Astrocyte (in vitro differentiated cells and primary cell): ENCODE results near the gene TRPV6. TPM values are rescaled to one million over a fixed set of nuclear protein-coding genes. Genes with fewer than 3 reads are reported as not detected.

Source experiments
- DNase-seq: peaks from one replicate; pipeline ENCODE4 v3.0.0-alpha.2; 2010; ENCODE audit warnings: low read depth
- FAIRE-seq: peaks from 2 replicates; lab custom pipeline; 2011; peaks lifted over from hg19 to GRCh38; lab: Jason Lieb, UNC
- H2AFZ ChIP-seq: 2 replicates; pipeline ENCODE4 v1.6.0; 2012; ENCODE audit warnings: low read depth, low read length, inconsistent platforms
- H3K27ac ChIP-seq: 2 replicates; pipeline ENCODE4 v1.5.1; 2011; ENCODE audit warnings: low read depth, low read length, inconsistent platforms
- H3K27me3 ChIP-seq: 2 replicates; pipeline ENCODE4 v1.6.0; 2011; ENCODE audit warnings: low read length, inconsistent platforms; ENCODE audit not compliant: insufficient read depth
- H3K36me3 ChIP-seq: 2 replicates; pipeline ENCODE4 v1.5.1; 2011; ENCODE audit warnings: low read length, inconsistent platforms; ENCODE audit not compliant: insufficient read depth
- H3K4me1 ChIP-seq: 2 replicates; pipeline ENCODE4 v1.5.1; 2011; ENCODE audit warnings: low read length, inconsistent platforms; ENCODE audit not compliant: insufficient read depth
- H3K4me2 ChIP-seq: 2 replicates; pipeline ENCODE4 v1.6.0; 2012; ENCODE audit warnings: low read length, inconsistent platforms
- H3K4me3 ChIP-seq: 2 replicates; pipeline ENCODE4 v1.5.1; 2011; ENCODE audit warnings: low read depth, mild to moderate bottlenecking, low read length, inconsistent platforms; ENCODE audit not compliant: insufficient read depth
- H3K79me2 ChIP-seq: 2 replicates; pipeline ENCODE4 v1.6.0; 2012; ENCODE audit warnings: mild to moderate bottlenecking, low read length, inconsistent platforms; ENCODE audit not compliant: insufficient read depth
- H3K9ac ChIP-seq: 2 replicates; pipeline ENCODE4 v1.6.0; 2012; ENCODE audit warnings: mild to moderate bottlenecking, low read length, inconsistent platforms
- H3K9me3 ChIP-seq: 2 replicates; pipeline ENCODE4 v1.5.1; 2012; ENCODE audit warnings: low read depth, mild to moderate bottlenecking, low read length, inconsistent platforms; ENCODE audit not compliant: insufficient read depth
- H4K20me1 ChIP-seq: 2 replicates; pipeline ENCODE4 v1.6.0; 2012; ENCODE audit warnings: low read length, inconsistent platforms; ENCODE audit not compliant: insufficient read depth
- H3K27ac Mint-ChIP-seq: one replicate; pipeline ENCODE4 v1.8.0; 2021; ENCODE audit warnings: mild to moderate bottlenecking, mixed read lengths; ENCODE audit not compliant: unreplicated experiment
- H3K27me3 Mint-ChIP-seq: one replicate; pipeline ENCODE4 v1.8.0; 2021; ENCODE audit warnings: low read depth, mixed read lengths; ENCODE audit not compliant: unreplicated experiment
- H3K36me3 Mint-ChIP-seq: one replicate; pipeline ENCODE4 v1.8.0; 2021; ENCODE audit warnings: low read depth, mixed read lengths; ENCODE audit not compliant: unreplicated experiment
- H3K4me1 Mint-ChIP-seq: one replicate; pipeline ENCODE4 v1.8.0; 2021; ENCODE audit warnings: low read depth, mixed read lengths; ENCODE audit not compliant: unreplicated experiment
- H3K4me3 Mint-ChIP-seq: one replicate; pipeline ENCODE4 v1.8.0; 2021; ENCODE audit warnings: mild to moderate bottlenecking, moderate library complexity, mixed read lengths; ENCODE audit not compliant: unreplicated experiment
- H3K9me3 Mint-ChIP-seq: one replicate; pipeline ENCODE4 v1.8.0; 2021; ENCODE audit warnings: mild to moderate bottlenecking, mixed read lengths; ENCODE audit not compliant: unreplicated experiment
- CTCF ChIP-seq: IDR thresholded peaks from 2 replicates; pipeline ENCODE4 v1.5.1; 2011; ENCODE audit warnings: low read depth, mild to moderate bottlenecking, inconsistent platforms, low read length, moderate library complexity; ENCODE audit not compliant: insufficient read depth
- EZH2 ChIP-seq: IDR thresholded peaks from 2 replicates; pipeline ENCODE4 v1.6.1; 2012; ENCODE audit warnings: mild to moderate bottlenecking, low read length, inconsistent platforms; ENCODE audit not compliant: insufficient read depth
- total RNA-seq: library from RNA; stranded (reverse); gene quantifications from 2 replicates; pipeline ENCODE4 v1.2.1, GENCODE V29; 2021

Gene TRPV6
- total RNA-seq, 1 donor from 2014 or later: 0.14 TPM

- H3K4me1 ChIP-seq: no peaks in the 10 kb centered on the region
- DNase-seq: no peak
- H3K27me3 Mint-ChIP-seq: peaks cover 30% of the 10 kb centered on the region
- H3K4me1 Mint-ChIP-seq: no peaks in the 10 kb centered on the region
- no peak overlapping the region for H2AFZ ChIP-seq
- H3K27me3 ChIP-seq: peaks cover 11% of the 10 kb centered on the region
- H3K4me3 ChIP-seq: no peak overlapping the region
- no peak overlapping the region for H3K4me3 Mint-ChIP-seq
- H3K4me2 ChIP-seq: no peak overlapping the region
- H3K27ac ChIP-seq: no peak overlapping the region
- H3K79me2 ChIP-seq: no peaks in the 10 kb centered on the region
- no peak for FAIRE-seq
- H3K36me3 Mint-ChIP-seq: no peaks in the 10 kb centered on the region
- no peaks in the 10 kb centered on the region for H3K9me3 Mint-ChIP-seq
- H3K36me3 ChIP-seq: no peaks in the 10 kb centered on the region
- no peaks in the 10 kb centered on the region for H4K20me1 ChIP-seq
- H3K9ac ChIP-seq: no peak overlapping the region
- TF ChIP-seq EZH2 (no peak), CTCF (no peak)
- no peaks in the 10 kb centered on the region for H3K9me3 ChIP-seq
- H3K27ac Mint-ChIP-seq: no peak overlapping the region
These were observed 1.8 kb downstream of the TRPV6 start for GRCh38 chr7:142883571-142884285.

- no peak overlapping the region for H3K9ac ChIP-seq
- no peaks in the 10 kb centered on the region for H3K36me3 ChIP-seq
- no peaks in the 10 kb centered on the region for H3K4me1 ChIP-seq
- H2AFZ ChIP-seq: no peak overlapping the region
- H3K79me2 ChIP-seq: no peaks in the 10 kb centered on the region
- H4K20me1 ChIP-seq: no peaks in the 10 kb centered on the region
- FAIRE-seq (no peak), DNase-seq (no peak)
- no peak overlapping the region for H3K27ac ChIP-seq
- TF ChIP-seq CTCF (no peak), EZH2 (no peak)
- peaks cover 3% of the 10 kb centered on the region for H3K36me3 Mint-ChIP-seq
- no peaks in the 10 kb centered on the region for H3K9me3 ChIP-seq
- H3K4me2 ChIP-seq: no peak overlapping the region
- no peak overlapping the region for H3K4me3 Mint-ChIP-seq
- H3K4me1 Mint-ChIP-seq: no peaks in the 10 kb centered on the region
- H3K9me3 Mint-ChIP-seq: no peaks in the 10 kb centered on the region
- H3K4me3 ChIP-seq: no peak overlapping the region
- H3K27ac Mint-ChIP-seq: no peak overlapping the region
- peaks cover 11% of the 10 kb centered on the region for H3K27me3 ChIP-seq
- H3K27me3 Mint-ChIP-seq: peaks cover 36% of the 10 kb centered on the region
These were observed 2.4 kb downstream of the TRPV6 start for GRCh38 chr7:142883145-142883544.

- TF ChIP-seq CTCF (no peak), EZH2 (no peak)
- Histone ChIP-seq H2AFZ (no peak overlapping the region), H3K9ac (no peak overlapping the region), H4K20me1 (no peaks in the 10 kb centered on the region), H3K36me3 (no peaks in the 10 kb centered on the region), H3K79me2 (no peaks in the 10 kb centered on the region), H3K4me2 (no peak overlapping the region), H3K27ac (no peak overlapping the region), H3K4me3 (no peak overlapping the region), H3K4me1 (no peaks in the 10 kb centered on the region), H3K9me3 (no peaks in the 10 kb centered on the region), H3K27me3 (peaks cover 13% of the 10 kb centered on the region)
- H3K27me3 Mint-ChIP-seq: peaks cover 44% of the 10 kb centered on the region
- no peaks in the 10 kb centered on the region for H3K9me3 Mint-ChIP-seq
- FAIRE-seq (no peak), DNase-seq (no peak)
- no peak overlapping the region for H3K4me3 Mint-ChIP-seq
- H3K27ac Mint-ChIP-seq: no peak overlapping the region
- no peaks in the 10 kb centered on the region for H3K4me1 Mint-ChIP-seq
- H3K36me3 Mint-ChIP-seq: peaks cover 3% of the 10 kb centered on the region
These were observed 3.2 kb downstream of the TRPV6 start for GRCh38 chr7:142882338-142882678.
